HCT116 (cell line): ENCODE measurements around the gene EML4. TPM values are rescaled to one million over a fixed set of nuclear protein-coding genes. Genes with fewer than 3 reads are reported as not detected.

Experiments
- ATAC-seq: fragments of 200-7000 bp; cut with Tn5 transposase; 2 replicates; pipeline ENCODE4 v1.9.1; 2020; ENCODE audit warnings: mild to moderate bottlenecking, moderate library complexity
- BruUV-seq: library from RNA; stranded (reverse); fragments of 400-500 nt; replicated peaks from 2 replicates; lab custom pipeline; 2021; lab: Mats Ljungman, UMichigan
- CTCF ChIA-PET: fragments of 300-600 bp; sonication (Branson Sonifier 250); formaldehyde crosslinking; loops from one replicate; lab custom pipeline; 2021; ENCODE audit warnings: antibody characterized with exemption; lab: Charles Lee
- POLR2A ChIA-PET: fragments of 300-600, 350-600 bp; sonication (Branson Sonifier 250); formaldehyde crosslinking; loops from one replicate; lab custom pipeline; 2021; ENCODE audit warnings: antibody characterized with exemption; lab: Charles Lee
- RAD21 ChIA-PET, 2 experiments: fragments of 300-600 bp; sonication (Branson Sonifier 250); formaldehyde crosslinking; loops; one replicate each; lab custom pipeline; 2023; ENCODE audit warnings: low total read pairs in 2 of 2; ENCODE audit not compliant: uncharacterized antibody in 2 of 2, unreplicated experiment in 2 of 2, low non-redundant PET in 1 of 2; lab: Charles Lee
- DNase-seq: peaks from one replicate; pipeline ENCODE4 v3.0.0-alpha.2; 2010; ENCODE audit warnings: low read depth, low spot score
- H2AFZ ChIP-seq: fragments of 200-600 bp; shearing (Covaris generic), sonication (generic); 2 replicates; pipeline ENCODE4 v1.6.1; 2017; ENCODE audit warnings: low read depth, mixed run types, mixed read lengths, antibody characterized with exemption, low read length; ENCODE audit not compliant: poor library complexity, severe bottlenecking
- H3K27ac ChIP-seq: 2 replicates; pipeline ENCODE4 v1.5.1; 2012; ENCODE audit warnings: low read depth, low read length
- H3K27me3 ChIP-seq: fragments of 200-600 bp; sonication (generic); 2 replicates; pipeline ENCODE4 v1.6.1; 2016; ENCODE audit warnings: mixed run types, low read length, mixed read lengths; ENCODE audit not compliant: insufficient read depth
- H3K36me3 ChIP-seq, 2 experiments: fragments of 200-500 bp in 1 of 2; fragments of 200-600 bp in 1 of 2; sonication (Bioruptor generic) in 1 of 2; sonication (generic) in 1 of 2; 2 replicates each; pipeline versions ENCODE4 v1.5.1 to v1.6.1; 2014 to 2016; ENCODE audit warnings: low read length in 2 of 2, inconsistent platforms in 1 of 2, mixed read lengths in 1 of 2, mixed run types in 1 of 2; ENCODE audit not compliant: insufficient read depth in 2 of 2, control insufficient read depth in 1 of 2
- H3K4me1 ChIP-seq, 2 experiments: fragments of 200-600 bp in 1 of 2; sonication (generic) in 1 of 2; 2 replicates each; pipeline versions ENCODE4 v1.5.1 to v1.6.1; 2012 to 2017; ENCODE audit warnings: low read length in 2 of 2, inconsistent platforms in 1 of 2, mild to moderate bottlenecking in 1 of 2, mixed read lengths in 1 of 2, mixed run types in 1 of 2, moderate library complexity in 1 of 2; ENCODE audit not compliant: insufficient read depth in 2 of 2, control insufficient read depth in 1 of 2
- H3K4me2 ChIP-seq: fragments of 200-600 bp; sonication (generic); 2 replicates; pipeline ENCODE4 v1.6.1; 2017; ENCODE audit warnings: mixed run types, low read length, mixed read lengths
- H3K4me3 ChIP-seq, 2 experiments: fragments of 200-600 bp in 1 of 2; sonication (generic) in 1 of 2; replicated peaks in 1 of 2; 2 replicates each; pipeline ENCODE4 v1.5.1; 2011 to 2016; ENCODE audit warnings: low read length in 2 of 2, control low read depth in 1 of 2, low read depth in 1 of 2, mild to moderate bottlenecking in 1 of 2, mixed read lengths in 1 of 2, mixed run types in 1 of 2
- H3K79me2 ChIP-seq: fragments of 200-600 bp; sonication (generic); 2 replicates; pipeline ENCODE4 v1.6.1; 2017; ENCODE audit warnings: mild to moderate bottlenecking, mixed run types, low read length, moderate library complexity, mixed read lengths; ENCODE audit not compliant: insufficient read depth
- H3K9ac ChIP-seq: fragments of 200-600 bp; sonication (generic); 2 replicates; pipeline ENCODE4 v1.6.1; 2016; ENCODE audit warnings: low read length, mixed read lengths
- H3K9me2 ChIP-seq: fragments of 200-600 bp; sonication (generic), shearing (Covaris generic); 2 replicates; pipeline ENCODE4 v1.6.1; 2017; ENCODE audit warnings: mixed run types, mild to moderate bottlenecking, moderate library complexity; ENCODE audit not compliant: insufficient read depth
- H3K9me3 ChIP-seq, 2 experiments: fragments of 200-500 bp in 1 of 2; fragments of 200-600 bp in 1 of 2; sonication (Bioruptor generic) in 1 of 2; sonication (generic) in 1 of 2; 2 replicates each; pipeline ENCODE4 v1.6.1; 2014 to 2017; ENCODE audit warnings: low read length in 2 of 2, mixed read lengths in 2 of 2, inconsistent platforms in 1 of 2, low read depth in 1 of 2, mild to moderate bottlenecking in 1 of 2, mixed run types in 1 of 2, moderate library complexity in 1 of 2; ENCODE audit not compliant: control insufficient read depth in 1 of 2, insufficient read depth in 1 of 2
- H4K20me1 ChIP-seq: fragments of 200-600 bp; sonication (generic), shearing (Covaris generic); 2 replicates; pipeline ENCODE4 v1.6.1; 2017; ENCODE audit warnings: mixed run types, mild to moderate bottlenecking, moderate library complexity; ENCODE audit not compliant: insufficient read depth
- CBX3 ChIP-seq: IDR thresholded peaks from 2 replicates; pipeline ENCODE4 v1.6.1; 2012; ENCODE audit warnings: low read depth
- EZH2phosphoT487 ChIP-seq: fragments of 200-600 bp; IDR thresholded peaks from 2 replicates; pipeline ENCODE4 v1.6.1; 2018; ENCODE audit warnings: antibody characterized with exemption, borderline replicate concordance
- FOSL1 ChIP-seq: IDR thresholded peaks from 2 replicates; pipeline ENCODE4 v1.6.1; 2012; ENCODE audit warnings: low read depth
- POLR2A ChIP-seq: IDR thresholded peaks from 2 replicates; pipeline ENCODE4 v1.7.0; 2011; ENCODE audit warnings: borderline replicate concordance; ENCODE audit not compliant: insufficient read depth, insufficient read length; ENCODE audit errors: extremely low read depth
- SIN3A ChIP-seq: IDR thresholded peaks from 2 replicates; pipeline ENCODE4 v1.6.1; 2012; ENCODE audit warnings: low read depth
- TCF7L2 ChIP-seq: IDR thresholded peaks from 2 replicates; pipeline ENCODE4 v1.7.0; 2011; ENCODE audit warnings: borderline replicate concordance, inconsistent platforms; ENCODE audit not compliant: insufficient read depth, insufficient read length; ENCODE audit errors: extremely low read depth
- YY1 ChIP-seq: IDR thresholded peaks from 2 replicates; pipeline ENCODE4 v1.6.1; 2011; ENCODE audit warnings: low read length, low read depth, moderate library complexity, mild to moderate bottlenecking; ENCODE audit not compliant: insufficient replicate concordance; ENCODE audit errors: extremely low read depth
- intact Hi-C: fragments of 100-400 bp; cut with micrococcal nuclease; formaldehyde crosslinking; loops from 2 replicates; pipeline ENCODE4 v1.10.0; 2022
- total RNA-seq: library from RNA; stranded (reverse); gene quantifications from one replicate; pipeline ENCODE4 v1.2.1, GENCODE V29; 2021; ENCODE audit not compliant: unreplicated experiment
- TF ChIP-seq, protein P1 (sequence below), 3 experiments: fragments of 200-600 bp in 1 of 3; sonication (generic) in 1 of 3; IDR thresholded peaks in 2 of 3; conservative IDR thresholded peaks in 1 of 3; 2 replicates each; pipeline ENCODE4 v1.5.1; 2012 to 2017; ENCODE audit warnings: low read depth in 2 of 3, low read length in 2 of 3, antibody characterized with exemption in 1 of 3, borderline replicate concordance in 1 of 3, control low read depth in 1 of 3, mild to moderate bottlenecking in 1 of 3, mixed read lengths in 1 of 3, mixed run types in 1 of 3, moderate library complexity in 1 of 3; ENCODE audit not compliant: insufficient read depth in 1 of 3
- TF ChIP-seq, protein P2 (sequence below): IDR thresholded peaks from 2 replicates; pipeline ENCODE4 v1.6.1; 2011; ENCODE audit warnings: mild to moderate bottlenecking, low read length, moderate library complexity; ENCODE audit not compliant: insufficient replicate concordance; ENCODE audit errors: extremely low read depth

Gene EML4
- total RNA-seq, 1 experiment from 2014 or later = 53.5 TPM

DNA sequence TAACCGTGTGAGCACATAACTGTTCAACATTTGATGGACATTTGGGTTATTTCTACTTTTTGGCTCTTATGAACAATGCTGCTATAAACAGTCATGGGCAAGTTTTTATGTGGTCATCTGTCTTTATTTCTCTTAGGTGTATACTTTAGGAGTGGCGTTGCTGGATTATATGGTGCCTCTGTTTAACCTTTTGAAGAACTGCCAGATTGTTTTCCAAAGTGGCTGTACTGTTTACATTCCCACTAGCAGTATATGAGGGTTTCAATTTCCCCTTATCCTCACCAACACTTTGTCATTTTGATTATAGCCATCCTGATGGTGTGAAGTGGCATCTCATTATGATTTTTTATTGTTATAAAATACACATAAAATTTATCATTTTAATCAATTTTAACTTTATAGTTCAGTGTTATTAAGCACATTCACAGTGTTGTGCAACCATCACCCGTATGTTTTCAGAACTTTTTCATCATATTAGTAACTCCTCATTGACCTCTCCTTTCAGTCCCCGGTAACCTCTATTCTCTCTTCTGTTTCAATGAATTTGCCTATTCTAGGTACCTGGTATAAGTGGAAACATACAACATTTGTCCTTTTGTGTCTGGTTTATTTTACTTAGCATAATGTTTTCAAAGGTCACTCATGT, 55.4 kb downstream of the EML4 start (continued):
- TF ChIP-seq CBX3 (no peak), POLR2A (no peak), EZH2phosphoT487 (no peak), YY1 (no peak), SIN3A (no peak)
- TF ChIP-seq, protein P1, sequence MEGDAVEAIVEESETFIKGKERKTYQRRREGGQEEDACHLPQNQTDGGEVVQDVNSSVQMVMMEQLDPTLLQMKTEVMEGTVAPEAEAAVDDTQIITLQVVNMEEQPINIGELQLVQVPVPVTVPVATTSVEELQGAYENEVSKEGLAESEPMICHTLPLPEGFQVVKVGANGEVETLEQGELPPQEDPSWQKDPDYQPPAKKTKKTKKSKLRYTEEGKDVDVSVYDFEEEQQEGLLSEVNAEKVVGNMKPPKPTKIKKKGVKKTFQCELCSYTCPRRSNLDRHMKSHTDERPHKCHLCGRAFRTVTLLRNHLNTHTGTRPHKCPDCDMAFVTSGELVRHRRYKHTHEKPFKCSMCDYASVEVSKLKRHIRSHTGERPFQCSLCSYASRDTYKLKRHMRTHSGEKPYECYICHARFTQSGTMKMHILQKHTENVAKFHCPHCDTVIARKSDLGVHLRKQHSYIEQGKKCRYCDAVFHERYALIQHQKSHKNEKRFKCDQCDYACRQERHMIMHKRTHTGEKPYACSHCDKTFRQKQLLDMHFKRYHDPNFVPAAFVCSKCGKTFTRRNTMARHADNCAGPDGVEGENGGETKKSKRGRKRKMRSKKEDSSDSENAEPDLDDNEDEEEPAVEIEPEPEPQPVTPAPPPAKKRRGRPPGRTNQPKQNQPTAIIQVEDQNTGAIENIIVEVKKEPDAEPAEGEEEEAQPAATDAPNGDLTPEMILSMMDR (IDR thresholded peaks at IDR 0.05 in 2 of 3, conservative IDR thresholded peaks at IDR 0.05 in 1 of 3; ENCODE audit: borderline replicate concordance in 1 of 3, insufficient read depth in 1 of 3, low read depth in 2 of 3, low read length in 2 of 3) = no peak
- TF ChIP-seq, protein P2, sequence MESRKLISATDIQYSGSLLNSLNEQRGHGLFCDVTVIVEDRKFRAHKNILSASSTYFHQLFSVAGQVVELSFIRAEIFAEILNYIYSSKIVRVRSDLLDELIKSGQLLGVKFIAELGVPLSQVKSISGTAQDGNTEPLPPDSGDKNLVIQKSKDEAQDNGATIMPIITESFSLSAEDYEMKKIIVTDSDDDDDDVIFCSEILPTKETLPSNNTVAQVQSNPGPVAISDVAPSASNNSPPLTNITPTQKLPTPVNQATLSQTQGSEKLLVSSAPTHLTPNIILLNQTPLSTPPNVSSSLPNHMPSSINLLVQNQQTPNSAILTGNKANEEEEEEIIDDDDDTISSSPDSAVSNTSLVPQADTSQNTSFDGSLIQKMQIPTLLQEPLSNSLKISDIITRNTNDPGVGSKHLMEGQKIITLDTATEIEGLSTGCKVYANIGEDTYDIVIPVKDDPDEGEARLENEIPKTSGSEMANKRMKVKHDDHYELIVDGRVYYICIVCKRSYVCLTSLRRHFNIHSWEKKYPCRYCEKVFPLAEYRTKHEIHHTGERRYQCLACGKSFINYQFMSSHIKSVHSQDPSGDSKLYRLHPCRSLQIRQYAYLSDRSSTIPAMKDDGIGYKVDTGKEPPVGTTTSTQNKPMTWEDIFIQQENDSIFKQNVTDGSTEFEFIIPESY = no peak
- TF ChIP-seq, all 23 proteins: peak for 0

DNA sequence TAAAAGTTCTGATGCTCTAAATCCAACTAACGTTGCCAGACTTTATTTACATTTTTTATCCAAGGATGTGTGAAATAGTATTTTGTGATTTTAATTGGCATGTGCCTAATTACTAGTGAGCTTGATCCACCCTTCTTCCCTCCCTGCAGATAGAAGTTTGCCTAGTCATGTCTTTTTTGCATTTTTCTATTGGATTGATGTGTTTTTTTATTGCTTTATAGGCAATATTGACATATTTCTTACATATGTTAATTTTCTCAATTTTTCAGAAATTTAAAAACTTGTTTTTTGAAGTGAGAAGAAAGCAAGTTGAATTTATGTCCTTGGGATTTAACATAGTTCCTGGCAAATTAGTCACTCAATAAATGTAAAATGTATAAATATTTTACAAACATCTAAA, 56.4 kb downstream of the EML4 start:
- TF ChIP-seq FOSL1 = no peak
- TF ChIP-seq, protein P2 = no peak
- TF ChIP-seq TCF7L2 = no peak
- Histone ChIP-seq H2AFZ (no peak overlapping the region), H3K27ac (no peak overlapping the region), H3K9me2 (no peaks in the 10 kb centered on the region), H3K9me3 (no peaks in the 10 kb centered on the region), H3K27me3 (no peaks in the 10 kb centered on the region), H4K20me1 (no peaks in the 10 kb centered on the region), H3K79me2 (peaks cover 54% of the 10 kb centered on the region), H3K4me1 (no peaks in the 10 kb centered on the region), H3K9ac (no peak overlapping the region), H3K4me2 (no peak overlapping the region), H3K36me3 (no peaks in the 10 kb centered on the region), H3K4me3 (no peak overlapping the region)
- no TSS peak for BruUV-seq
- ChIA-PET RAD21 (no interaction called here), POLR2A (no interaction called here), CTCF (no interaction called here)
- intact Hi-C loops = no loop called here
- no peak for DNase-seq
- no peak for ATAC-seq
